ENCODE results near the gene A1CF.
"Not testable (repeated sequence)": the region's sequence is repeated elsewhere in the genome, so short reads cannot be mapped to it uniquely, and the experiment has no call there.

Gene A1CF

DNA sequence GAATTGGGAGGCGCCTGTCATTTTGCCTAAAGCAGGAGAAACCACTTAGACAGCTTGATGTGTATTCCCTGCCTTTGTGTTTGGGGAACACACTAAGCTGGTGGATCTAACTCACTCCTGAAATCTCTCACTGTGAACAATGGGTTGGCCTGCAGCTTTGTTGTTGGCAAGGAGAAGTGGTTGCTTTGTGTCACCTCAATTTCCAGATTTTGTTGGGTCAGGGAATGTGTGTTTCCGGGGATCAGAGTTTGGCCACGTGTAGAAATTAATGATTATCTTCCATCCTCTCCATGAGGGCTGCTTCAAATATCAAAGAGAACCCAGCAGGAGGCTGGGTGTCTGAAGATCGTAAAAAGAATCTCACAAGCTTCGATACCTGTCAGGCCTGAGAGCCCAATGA lies 27.8 kb downstream of the A1CF start:
- no peak for DNase-seq

GRCh38 chr10:50855461-50855860 lies 30.0 kb downstream of the A1CF start:
- DNase-seq: no peak

GRCh38 chr10:50855015-50855414 lies 30.4 kb downstream of the A1CF start:
- DNase-seq: no peak

GRCh38 chr10:50853557-50853956 lies 31.9 kb downstream of the A1CF start:
- DNase-seq: no peak

DNA sequence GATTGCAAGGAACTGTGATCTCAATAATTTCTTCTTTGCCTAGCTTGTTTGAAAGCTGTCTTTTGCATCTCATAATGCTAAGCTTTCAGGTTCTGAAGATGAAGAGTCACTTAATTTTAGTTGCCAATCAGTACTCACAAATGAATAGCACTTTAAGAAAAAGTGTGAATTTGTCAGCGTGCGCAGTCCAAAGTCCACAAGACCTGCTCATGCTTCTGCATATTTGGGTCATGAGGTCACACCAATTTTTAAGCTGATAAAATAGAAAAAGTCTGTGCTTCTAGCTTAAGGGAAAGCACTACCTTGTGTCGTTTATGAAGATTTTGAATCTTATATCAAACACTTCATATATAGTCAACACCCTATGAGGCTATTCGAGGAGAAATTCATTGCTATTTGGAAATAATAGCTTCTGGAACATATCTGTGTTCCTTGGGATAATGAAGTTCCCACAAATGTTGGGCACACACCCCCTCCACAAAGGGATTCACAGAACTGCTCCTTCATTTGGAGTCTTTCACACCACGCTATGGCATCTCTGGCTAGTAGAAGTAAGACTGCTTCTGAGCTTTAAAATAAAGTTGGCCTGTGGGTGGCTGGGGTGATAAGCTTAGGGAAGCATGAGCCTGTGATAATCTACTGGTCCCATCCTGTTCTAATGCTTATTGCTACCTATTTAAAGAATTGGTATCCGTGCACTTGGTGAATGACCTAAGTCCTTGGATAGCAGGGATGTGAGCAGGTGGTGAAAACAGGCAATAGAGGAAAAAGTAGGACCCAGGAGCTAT lies 33.3 kb downstream of the A1CF start:
- no peak for DNase-seq

GRCh38 chr10:50850578-50851230 lies 34.7 kb downstream of the A1CF start:
- no peak for DNase-seq

DNA sequence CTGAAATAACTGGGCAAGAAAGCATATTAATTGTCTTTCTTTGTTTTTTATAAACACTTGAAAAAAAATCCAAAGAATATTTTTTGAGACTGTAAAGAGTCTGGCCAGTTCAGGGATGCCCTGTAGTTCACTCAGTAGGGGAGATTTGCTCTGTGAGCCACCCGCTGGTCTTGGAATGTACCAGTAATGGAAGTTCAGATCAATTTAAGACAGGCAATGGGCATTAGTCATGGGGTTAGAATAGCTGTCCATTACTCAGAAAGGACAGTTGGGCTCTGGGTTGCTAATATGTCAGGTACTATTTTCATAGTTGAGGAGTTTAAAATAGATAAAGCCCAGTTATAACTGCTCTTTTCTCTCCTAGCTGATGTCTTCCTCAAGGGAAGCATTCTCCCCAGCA lies 38.7 kb downstream of the A1CF start:
- DNase-seq: no peak

DNA sequence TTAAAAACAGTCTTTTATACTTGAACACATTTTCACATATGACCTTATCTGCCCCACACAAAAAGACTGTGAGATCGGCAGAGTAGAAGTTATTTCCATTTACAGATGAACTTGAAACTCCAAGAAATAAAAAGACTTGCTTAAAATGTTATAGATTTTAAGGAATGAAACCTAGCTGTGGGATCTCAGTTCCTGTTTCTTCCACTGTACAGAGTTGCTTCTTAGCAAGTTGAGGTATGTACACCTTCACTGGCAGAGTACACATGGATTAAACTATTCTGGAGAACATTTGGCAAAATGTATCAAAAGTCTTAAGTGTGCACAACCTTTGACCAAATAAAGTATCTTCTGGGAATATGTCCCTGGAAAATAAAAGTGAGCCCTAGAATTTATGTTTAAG lies 48.3 kb downstream of the A1CF start:
- DNase-seq: no peak

DNA sequence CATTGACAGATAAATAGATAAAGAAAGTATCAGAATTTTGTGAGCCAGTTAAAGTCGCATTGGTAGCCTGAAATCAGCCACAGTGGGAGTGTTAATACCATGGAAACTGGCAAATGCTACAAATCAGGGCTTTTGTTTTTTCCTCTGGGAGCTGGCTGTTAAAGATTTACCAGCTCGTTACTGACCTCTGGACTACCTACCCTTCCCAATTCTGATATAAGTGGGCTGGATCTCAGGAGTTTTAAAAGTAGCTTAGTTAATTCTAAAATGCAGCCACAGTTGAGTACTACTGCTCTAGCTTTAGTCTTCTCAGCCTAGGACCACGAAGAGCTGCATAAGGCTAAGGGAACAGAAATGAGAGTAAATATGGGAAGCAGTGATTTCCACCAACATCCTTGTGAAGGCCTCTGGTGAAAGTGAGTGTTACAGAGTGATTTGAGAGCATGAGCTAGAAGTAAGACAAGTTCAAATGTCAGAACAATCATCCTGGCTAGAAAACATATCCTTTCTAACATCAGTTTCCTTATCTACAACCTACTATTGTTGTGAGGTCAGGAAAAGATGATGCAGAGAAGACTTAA lies 53.2 kb downstream of the A1CF start:
- no peak for DNase-seq

DNA sequence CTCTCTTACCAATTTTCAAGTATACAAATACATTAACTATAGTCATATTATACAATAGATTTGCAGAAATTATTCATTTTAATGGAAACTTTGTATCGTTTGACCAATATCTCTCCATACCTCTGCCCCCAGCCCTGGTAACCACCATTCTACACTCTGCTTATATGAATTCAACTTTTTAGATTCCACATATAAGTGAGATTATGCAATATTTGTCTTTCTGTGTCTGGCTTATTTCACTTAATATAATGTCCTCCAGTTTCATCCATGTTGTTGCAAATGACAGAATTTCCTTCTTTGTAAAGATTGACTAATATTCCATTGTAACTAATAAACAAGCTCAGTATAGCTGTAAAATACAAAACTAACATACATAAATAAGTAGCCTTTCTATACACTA lies 55.4 kb downstream of the A1CF start:
- DNase-seq: no peak

DNA sequence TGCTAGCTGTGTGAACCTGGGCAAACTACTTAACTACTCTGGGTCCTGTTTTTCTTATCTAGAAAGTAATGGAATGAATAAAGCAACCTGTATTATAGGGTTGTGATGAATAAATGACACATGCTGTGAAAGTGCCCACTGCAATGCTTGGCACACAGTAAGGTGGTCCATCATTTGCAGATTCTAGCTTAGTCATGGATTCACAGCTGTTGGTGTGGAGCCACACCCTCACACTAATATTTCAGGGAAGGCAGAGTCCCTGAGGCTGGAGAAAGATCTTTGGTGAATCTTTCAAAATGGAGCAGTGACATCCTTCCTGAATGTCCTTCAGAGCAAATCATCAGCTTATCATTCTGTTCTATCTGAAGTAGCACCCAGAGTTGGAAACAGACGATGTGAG lies 60.6 kb downstream of the A1CF start:
- DNase-seq: no peak

GRCh38 chr10:50823789-50824188 lies 61.6 kb downstream of the A1CF start:
- DNase-seq: no peak

DNA sequence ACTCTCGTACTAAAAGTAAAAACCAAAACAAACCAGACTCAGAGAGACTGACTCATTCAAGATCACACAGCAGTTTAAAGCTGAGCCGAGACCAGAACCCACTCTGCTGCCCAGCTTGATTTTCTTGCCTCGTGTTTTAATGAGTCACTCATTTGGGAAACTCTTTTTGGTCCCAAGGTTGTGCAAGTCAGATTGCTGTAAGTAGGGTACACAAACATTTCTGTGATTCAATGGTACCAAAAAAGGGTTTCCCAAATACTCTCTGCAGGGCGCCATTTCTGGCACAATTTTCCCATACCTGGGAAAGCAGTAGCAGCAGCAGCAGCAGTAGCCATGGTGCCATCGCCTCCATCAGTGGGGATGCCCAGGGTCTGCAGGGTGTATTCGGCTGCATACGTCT lies 75.8 kb downstream of the A1CF start:
- DNase-seq: no peak

GRCh38 chr10:50807851-50808776 lies 77.3 kb downstream of the A1CF start:
- no peak for DNase-seq

DNA sequence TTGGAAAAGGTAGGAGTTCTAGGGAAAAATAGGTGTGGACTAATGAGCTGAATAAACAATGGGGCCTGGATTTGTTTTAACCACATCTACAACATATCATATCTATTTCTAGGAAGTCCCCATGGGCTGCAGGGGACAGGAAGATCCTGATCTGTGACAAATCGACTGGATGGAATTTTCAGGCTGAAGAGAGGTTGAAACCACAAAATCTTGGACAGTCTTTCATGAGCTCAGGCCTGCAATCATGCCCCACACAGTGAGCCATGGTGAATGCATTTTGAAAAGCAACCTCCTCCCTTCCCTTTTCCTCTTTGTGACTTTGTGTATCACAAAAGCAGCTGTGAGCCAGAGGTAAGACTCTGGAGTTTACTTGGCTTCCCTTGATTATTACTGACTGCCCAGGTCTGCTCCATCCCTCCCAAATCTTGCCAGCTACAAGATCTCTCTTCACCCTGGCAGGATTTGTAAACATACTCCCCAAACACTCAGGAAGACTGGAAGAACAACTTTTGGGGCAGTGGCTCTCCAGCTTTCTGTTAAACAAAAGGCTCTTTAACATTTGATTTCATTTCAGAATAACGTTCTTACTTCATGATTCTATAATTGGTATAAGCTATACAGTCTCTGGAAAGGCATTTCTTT lies 79.3 kb downstream of the A1CF start:
- DNase-seq: no peak

- no peak for DNase-seq
These were observed 85.8 kb downstream of the A1CF start for GRCh38 chr10:50799595-50799994.

- DNase-seq: no peak
These were observed 87.1 kb downstream of the A1CF start for GRCh38 chr10:50798297-50798696.

GRCh38 chr10:50796693-50797092 lies 88.7 kb downstream of the A1CF start:
- no peak for DNase-seq

GRCh38 chr10:50794490-50794889 lies 90.9 kb downstream of the A1CF start:
- no peak for DNase-seq

DNA sequence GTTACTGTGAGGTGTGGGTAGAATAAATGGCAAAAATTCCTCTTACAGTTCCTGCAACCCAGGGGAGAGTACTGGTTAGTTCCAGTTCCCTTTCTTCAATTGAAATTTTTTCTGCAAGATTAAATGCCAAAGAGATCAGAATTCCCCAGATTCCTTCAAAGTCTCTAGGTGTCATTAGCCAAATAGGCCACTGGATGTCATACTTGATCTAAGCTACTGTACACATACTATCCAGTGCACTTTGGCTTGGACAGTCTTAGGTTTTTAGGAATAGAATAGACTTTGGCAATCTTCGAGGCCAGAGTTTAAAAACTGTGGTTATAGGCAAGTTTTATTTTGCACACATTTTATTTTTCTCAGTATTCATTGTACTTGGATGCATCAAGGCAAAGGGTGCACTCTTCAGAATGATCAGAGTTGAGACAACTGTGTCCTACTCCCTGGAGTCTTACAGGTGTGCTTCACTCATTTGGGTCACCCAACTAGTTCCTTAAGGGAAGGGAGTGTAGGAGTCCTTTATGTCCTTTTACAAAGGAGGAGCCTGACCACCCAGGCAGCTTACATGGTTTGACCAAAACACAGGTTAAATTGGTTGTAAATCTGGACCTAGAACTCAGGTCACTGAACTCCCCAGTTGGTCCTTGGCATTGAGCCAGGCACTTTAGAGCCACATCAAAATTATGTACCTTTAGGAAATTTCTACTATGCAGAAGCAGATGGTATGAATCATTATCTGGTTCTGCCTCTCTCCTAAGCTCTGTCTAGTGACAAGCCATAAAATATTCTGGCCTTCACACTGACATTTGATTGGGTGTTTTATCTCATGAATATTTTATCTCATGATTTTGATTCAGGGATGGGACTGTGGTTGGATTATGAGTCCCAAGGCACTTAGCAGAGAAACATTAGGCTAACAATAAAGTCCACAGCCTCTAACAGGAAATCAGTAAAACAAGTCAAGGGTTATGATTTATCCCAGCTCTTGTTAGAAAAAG lies 96.2 kb downstream of the A1CF start:
- DNase-seq: no peak

DNA sequence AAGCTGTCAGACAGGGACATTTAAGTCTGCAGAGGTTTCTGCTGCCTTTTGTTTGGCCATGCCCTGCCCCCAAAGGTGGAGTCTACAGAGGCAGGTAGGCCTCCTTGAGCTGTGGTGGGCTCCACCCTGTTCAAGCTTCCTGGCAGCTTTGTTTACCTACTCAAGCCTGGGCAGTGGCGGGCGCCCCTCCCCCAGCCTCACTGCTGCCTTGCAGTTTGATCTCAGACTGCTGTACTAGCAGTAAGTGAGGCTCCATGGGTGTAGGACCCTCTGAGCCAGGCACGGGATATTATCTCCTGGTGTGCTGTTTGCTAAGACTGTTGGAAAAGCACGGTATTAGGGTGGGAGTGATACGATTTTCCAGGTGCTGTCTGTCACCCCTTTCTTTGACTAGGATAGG lies 97.5 kb downstream of the A1CF start:
- DNase-seq: not testable (repeated sequence)
